Cardiac ventricle fibroblast (primary cell): Measurements from ENCODE around the gene LRCH4. TPM values are rescaled to one million over a fixed set of nuclear protein-coding genes. Genes with fewer than 3 reads are reported as not detected.

ENCODE experiments used
- total RNA-seq: library from RNA; depleted of rRNA; stranded (reverse); fragments of >200 nt; gene quantifications from 2 replicates; pipeline ENCODE4 v1.2.3, GENCODE V29; 2015

Gene LRCH4
- total RNA-seq = 21.3 and 44.0 TPM in 2 replicates

GRCh38 chr7:100585511-100586265, at the start of gene LRCH4:
LRCH4 (minus strand) TSS chr7:100586129; CDS start chr7:100586100, 29 bp downstream.

GRCh38 chr7:100611983-100612729, 26.2 kb upstream of the LRCH4 start, which contains the start of gene MOSPD3:
MOSPD3 (plus strand) TSS chr7:100612540; CDS start chr7:100612792, 252 bp downstream.

GRCh38 chr7:100586266-100587025, 517 bp upstream of the LRCH4 start, which contains the start of gene FBXO24:
FBXO24 (plus strand) TSS chr7:100586328; CDS start chr7:100586626, 298 bp downstream.

GRCh38 chr7:100573691-100574361, 12.1 kb downstream of the LRCH4 start, which contains the start of gene SAP25:
SAP25 (minus strand) TSS chr7:100573900; CDS start chr7:100573742, 158 bp downstream.

GRCh38 chr7:100538654-100539435, 47.1 kb downstream of the LRCH4 start, which contains the start of gene AGFG2:
AGFG2 (plus strand) TSS chr7:100539203; CDS start chr7:100539347, 144 bp downstream.

Other genes starting within 250 kb of the LRCH4 start
- 3.2 and 6.1 TPM in 2 replicates for gene PILRB, start 228.0 kb downstream of the LRCH4 start, total RNA-seq
- 1.2 TPM in 1 of 2 replicates, not detected in the other for gene PILRA, start 212.6 kb downstream of the LRCH4 start, total RNA-seq
- gene ZCWPW1, start 157.4 kb downstream of the LRCH4 start, total RNA-seq = 2.1 and 3.2 TPM in 2 replicates
- gene MEPCE, start 156.3 kb downstream of the LRCH4 start, total RNA-seq = 28.8 and 29.5 TPM in 2 replicates
- gene PPP1R35, start 149.6 kb downstream of the LRCH4 start, total RNA-seq = 7.6 and 8.8 TPM in 2 replicates
- gene SPACDR, start 121.9 kb downstream of the LRCH4 start, total RNA-seq = 0.44 and 5.0 TPM in 2 replicates
- gene TSC22D4, start 106.9 kb downstream of the LRCH4 start, total RNA-seq = 37.2 and 43.4 TPM in 2 replicates
- gene NYAP1, start 102.2 kb downstream of the LRCH4 start, total RNA-seq = 0.59 and 0.94 TPM in 2 replicates
- gene AGFG2, start 46.9 kb downstream of the LRCH4 start, total RNA-seq = 17.9 and 35.0 TPM in 2 replicates
- not detected in 2 replicates for gene SAP25, start 12.2 kb downstream of the LRCH4 start, total RNA-seq
- not detected in 2 replicates for gene FBXO24, start 199 bp upstream of the LRCH4 start, total RNA-seq
- gene PCOLCE, start 16.2 kb upstream of the LRCH4 start, total RNA-seq = 692 and 708 TPM in 2 replicates
- gene MOSPD3, start 26.4 kb upstream of the LRCH4 start, total RNA-seq = 17.6 and 21.9 TPM in 2 replicates
- gene TFR2, start 55.4 kb upstream of the LRCH4 start, total RNA-seq = 1.4 TPM in 1 of 2 replicates, not detected in the other
- gene ACTL6B, start 70.3 kb upstream of the LRCH4 start, total RNA-seq = not detected in 2 replicates
- 134 and 160 TPM in 2 replicates for gene GNB2, start 87.6 kb upstream of the LRCH4 start, total RNA-seq
- 9.1 and 11.0 TPM in 2 replicates for gene GIGYF1, start 108.1 kb upstream of the LRCH4 start, total RNA-seq
- 22.4 and 26.2 TPM in 2 replicates for gene POP7, start 120.0 kb upstream of the LRCH4 start, total RNA-seq
- not detected in 2 replicates for gene EPO, start 134.3 kb upstream of the LRCH4 start, total RNA-seq
- not detected in 2 replicates for gene ZAN, start 147.5 kb upstream of the LRCH4 start, total RNA-seq
- 22.8 and 29.5 TPM in 2 replicates for gene EPHB4, start 241.4 kb upstream of the LRCH4 start, total RNA-seq